Subcutaneous abdominal adipose tissue (tissue), 5 donors: Measurements from ENCODE around the gene APC2.

Source experiments
- H3K27ac ChIP-seq: one replicate; pipeline ENCODE4 v1.7.0; 2013; ENCODE audit warnings: low read depth, mild to moderate bottlenecking, inconsistent platforms, low read length, moderate library complexity
- H3K27me3 ChIP-seq, 5 donors: one replicate each; pipeline ENCODE4 v1.7.0; 2013; ENCODE audit warnings: low read length in 5 of 5, inconsistent platforms in 1 of 5; ENCODE audit not compliant: control insufficient read depth in 5 of 5, insufficient read depth in 4 of 5
- H3K36me3 ChIP-seq, 5 donors: one replicate each; pipeline ENCODE4 v1.7.0; 2013; ENCODE audit warnings: low read length in 5 of 5; ENCODE audit not compliant: control insufficient read depth in 5 of 5, insufficient read depth in 5 of 5
- H3K4me1 ChIP-seq, 5 donors: one replicate each; pipeline ENCODE4 v1.7.0; 2013; ENCODE audit warnings: low read length in 5 of 5, mild to moderate bottlenecking in 3 of 5, moderate library complexity in 1 of 5; ENCODE audit not compliant: control insufficient read depth in 5 of 5, insufficient read depth in 5 of 5
- H3K4me3 ChIP-seq, 5 donors: one replicate each; pipeline ENCODE4 v1.7.0; 2013; ENCODE audit warnings: low read length in 5 of 5, low read depth in 1 of 5
- H3K9ac ChIP-seq, 5 donors: one replicate each; pipeline ENCODE4 v1.7.0; 2013; ENCODE audit warnings: low read length in 5 of 5, mild to moderate bottlenecking in 4 of 5, moderate library complexity in 3 of 5
- H3K9me3 ChIP-seq, 5 donors: one replicate each; pipeline ENCODE4 v1.7.0; 2013; ENCODE audit warnings: low read length in 5 of 5; ENCODE audit not compliant: control insufficient read depth in 5 of 5
- donor health status: healthy.
- donor health status: healthy.
- donor health status: healthy.
- donor health status: healthy.
- donor health status: healthy.

The APC2 gene

DNA sequence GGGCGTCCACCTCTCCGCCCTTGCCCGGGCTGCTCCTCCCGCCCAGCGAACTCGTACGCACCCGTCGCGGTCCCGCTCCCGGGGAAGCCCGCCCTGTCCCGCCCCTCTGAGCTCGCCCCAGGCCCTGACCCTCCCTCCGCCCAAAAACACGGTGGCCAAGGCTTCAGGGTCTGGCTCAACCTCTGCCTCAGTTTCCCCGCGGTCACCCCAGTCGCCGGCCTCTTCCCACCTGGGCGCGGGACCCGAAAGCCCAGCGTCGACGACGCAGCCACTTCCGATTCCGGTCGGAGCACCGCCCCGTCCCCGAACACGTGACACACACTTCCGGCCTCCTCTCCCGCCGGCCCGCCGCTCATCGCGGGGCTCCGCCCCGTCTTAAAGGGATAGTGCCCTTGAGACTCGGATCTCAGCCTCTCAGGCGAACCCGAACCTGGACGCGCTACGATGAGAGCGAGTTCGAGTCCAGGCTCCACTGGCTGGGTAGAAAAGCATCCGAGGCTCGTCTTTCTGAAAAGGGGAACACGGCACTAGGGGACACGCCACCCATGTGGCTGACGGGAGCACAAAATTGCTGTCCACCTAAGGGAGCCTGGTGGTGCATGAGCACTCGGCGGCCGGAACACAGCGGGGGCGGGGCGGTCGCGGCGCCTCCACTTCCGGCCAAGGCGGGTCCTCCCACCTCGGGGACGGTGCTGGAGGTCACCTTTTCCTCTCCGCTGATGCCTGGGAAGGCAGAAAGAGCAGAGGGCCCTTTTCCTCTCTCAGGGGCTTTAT, 29.2 kb downstream of the APC2 start, which contains the start of gene C19orf25:
TSS of gene C19orf25 (minus strand) at position 282 of the 774 bp plus-strand sequence. CDS start 312 bp downstream, outside the sequence.
- peak within 1 kb of the TSS; percentile 76 to 84 (median 78) for H3K4me3 ChIP-seq
- no peaks in the 10 kb centered on the region for H3K9me3 ChIP-seq
- H3K9ac ChIP-seq, result peak within 1 kb of the TSS in 4 of 5 donors; percentile 57 to 87 (median 74)
- H3K36me3 ChIP-seq, result peaks cover 0 to 23% (median 13%) of the 10 kb centered on the region in 5 donors
- H3K27me3 ChIP-seq, result peaks cover 0 to 8% (median 0%) of the 10 kb centered on the region in 5 donors
- H3K4me1 ChIP-seq, result peaks cover 0 to 31% (median 21%) of the 10 kb centered on the region in 5 donors
- H3K27ac ChIP-seq, result no peak within 1 kb of the TSS

DNA sequence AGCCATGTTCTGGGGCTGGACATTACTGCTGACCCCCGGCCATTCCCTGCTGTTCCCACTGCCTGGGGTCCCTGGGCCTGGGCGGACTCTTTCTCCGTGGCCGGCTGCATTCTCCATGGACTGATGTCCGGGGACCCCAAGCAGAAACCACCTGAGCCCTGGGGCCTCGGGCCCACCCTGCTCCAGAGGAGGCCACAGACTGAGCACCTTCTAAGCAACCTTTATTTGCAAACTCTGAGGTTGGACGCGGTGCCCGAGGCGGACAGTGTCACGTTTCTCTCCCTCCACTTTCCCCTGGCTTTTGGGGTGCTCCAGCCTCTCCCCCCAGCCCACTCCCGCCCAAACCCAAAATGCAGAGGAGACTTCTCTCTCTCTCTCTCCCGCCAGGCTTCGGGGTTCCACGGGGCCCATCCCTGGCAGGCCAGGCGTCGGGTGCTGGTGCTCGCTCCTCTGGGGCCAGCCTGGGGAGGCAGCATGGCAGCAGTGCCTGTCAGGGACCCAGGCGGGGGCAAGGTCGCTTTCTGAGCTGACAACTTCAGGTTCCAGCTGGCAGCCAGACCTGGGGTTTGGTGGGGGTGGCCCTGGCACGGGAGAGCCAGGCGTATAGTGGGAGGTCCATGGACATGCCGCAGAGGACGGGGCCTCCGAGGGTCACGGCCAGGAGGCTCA, 31.4 kb downstream of the APC2 start:
- H3K9me3 ChIP-seq, result no peaks in the 10 kb centered on the region
- H3K27me3 ChIP-seq, result no peaks in the 10 kb centered on the region
- no peak overlapping the region for H3K27ac ChIP-seq
- H3K4me3 ChIP-seq, result no peak overlapping the region
- H3K4me1 ChIP-seq, result peaks cover 0 to 20% (median 16%) of the 10 kb centered on the region in 5 donors
- peaks cover 0 to 3% (median 0%) of the 10 kb centered on the region in 5 donors for H3K36me3 ChIP-seq
- H3K9ac ChIP-seq, result no peak overlapping the region

DNA sequence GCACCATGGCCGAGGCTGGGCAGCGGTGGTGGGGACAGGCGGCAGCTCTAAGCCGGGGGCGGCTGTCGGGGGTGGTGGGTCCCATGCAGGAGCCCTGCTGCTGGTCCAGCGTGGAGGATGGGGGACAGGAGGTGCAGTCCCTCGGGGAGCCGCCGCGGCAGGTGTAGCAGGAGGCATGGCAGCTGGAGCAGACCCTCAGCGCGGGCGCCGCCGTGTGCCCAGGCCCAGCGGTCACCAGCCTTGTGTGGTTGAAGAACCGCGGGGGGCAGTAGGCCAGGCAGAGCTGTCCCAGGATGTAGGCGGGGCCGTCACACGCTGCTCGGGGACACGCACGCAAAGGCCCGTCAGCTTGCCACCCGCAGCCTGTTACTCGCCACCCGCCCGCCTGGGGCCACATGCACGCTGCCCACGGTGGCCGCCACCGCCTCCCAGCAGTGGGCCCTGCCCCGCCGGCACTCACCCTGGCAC, 32.0 kb downstream of the APC2 start:
- H3K27me3 ChIP-seq, result no peaks in the 10 kb centered on the region
- H3K9me3 ChIP-seq, result no peaks in the 10 kb centered on the region
- H3K27ac ChIP-seq, result no peak overlapping the region
- H3K4me1 ChIP-seq, result peaks cover 0 to 18% (median 16%) of the 10 kb centered on the region in 5 donors
- H3K9ac ChIP-seq, result no peak overlapping the region
- H3K4me3 ChIP-seq, result no peak overlapping the region
- H3K36me3 ChIP-seq, result peaks cover 0 to 3% (median 0%) of the 10 kb centered on the region in 5 donors

DNA sequence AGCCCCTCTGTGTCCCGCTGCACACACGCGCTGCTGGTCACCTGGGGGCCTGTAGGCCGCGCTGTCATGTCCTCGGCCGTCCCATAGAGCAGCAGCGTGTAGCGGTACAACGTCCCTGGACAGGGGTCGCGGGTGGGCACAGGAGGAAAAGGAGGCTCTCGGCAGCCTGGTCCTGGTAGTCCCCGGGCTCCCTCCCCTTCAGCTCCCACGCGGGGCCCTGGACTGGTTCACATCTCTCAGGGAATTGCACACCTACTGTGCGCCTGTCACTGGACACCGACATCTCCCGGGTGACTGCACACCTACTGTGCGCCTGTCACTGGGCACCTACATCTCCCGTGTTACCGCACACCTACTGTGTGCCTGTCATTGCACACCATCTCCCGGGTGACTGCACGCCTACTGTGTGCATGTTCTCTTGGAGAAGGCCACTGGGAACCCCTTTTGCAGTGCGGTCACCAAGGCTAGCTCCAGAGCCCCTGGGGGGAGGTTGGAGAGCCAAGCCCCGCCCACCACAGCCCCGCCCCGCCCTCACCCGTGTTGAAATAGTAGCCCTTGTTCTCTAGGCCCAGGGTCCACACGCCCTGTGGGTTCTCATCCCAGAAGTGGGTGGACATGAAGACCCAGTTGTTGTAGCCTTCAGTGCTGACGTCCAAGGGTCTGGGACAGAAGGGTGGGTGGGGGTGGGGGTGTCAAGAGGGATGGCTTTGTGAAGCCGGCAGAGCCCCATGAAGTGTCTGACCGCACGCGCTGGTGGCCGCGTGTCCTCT, 32.6 kb downstream of the APC2 start:
- Histone ChIP-seq H3K27ac (no peak overlapping the region), H3K36me3 (no peaks in the 10 kb centered on the region), H3K27me3 (no peaks in the 10 kb centered on the region), H3K9ac (no peak overlapping the region), H3K4me3 (no peak overlapping the region), H3K9me3 (no peaks in the 10 kb centered on the region), H3K4me1 (peaks cover 0 to 18% (median 16%) of the 10 kb centered on the region in 5 donors)

DNA sequence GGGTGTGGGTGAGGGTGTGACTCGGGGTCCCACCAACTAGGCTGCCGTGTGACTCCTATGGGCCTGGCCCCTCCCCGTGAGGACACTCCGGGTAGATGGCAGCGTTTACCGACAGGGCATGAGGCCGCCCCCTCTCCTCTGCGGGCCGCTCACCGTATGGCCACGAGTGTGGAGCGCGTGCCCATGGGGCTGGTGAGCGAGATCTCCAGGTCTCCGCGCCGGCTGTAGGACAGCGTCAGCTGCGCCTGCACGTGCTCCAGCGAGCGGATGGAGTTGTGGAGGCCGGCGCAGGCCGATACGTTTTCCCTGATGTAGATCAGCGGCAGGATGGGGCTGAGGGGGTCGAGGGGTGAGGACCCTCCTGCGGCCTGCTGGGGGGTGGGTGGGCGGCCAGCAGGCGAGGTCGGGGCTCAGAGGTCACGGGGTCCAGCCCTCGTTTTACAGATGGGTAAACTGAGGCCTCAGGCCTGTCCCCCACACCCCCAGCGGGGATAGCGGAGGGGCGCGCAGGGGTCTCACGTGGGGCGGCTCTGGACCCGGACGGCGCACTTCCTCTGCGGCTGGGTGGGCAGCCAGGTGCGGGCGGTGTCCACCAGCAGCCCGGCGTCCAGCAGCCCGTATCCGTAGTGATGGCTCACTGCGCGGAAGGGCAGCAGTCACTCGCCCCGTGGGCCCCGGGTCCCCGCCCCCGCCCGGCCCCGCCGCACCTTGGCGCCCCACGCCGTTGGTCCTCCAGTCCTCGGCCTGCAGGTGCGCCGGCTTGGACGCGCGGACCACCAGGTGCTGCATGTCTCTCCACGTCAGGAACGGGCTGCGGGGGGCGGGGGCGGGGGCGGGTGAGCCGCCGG, 33.4 kb downstream of the APC2 start:
- Histone ChIP-seq H3K9me3 (no peaks in the 10 kb centered on the region), H3K4me1 (peaks cover 0 to 11% (median 11%) of the 10 kb centered on the region in 5 donors), H3K27me3 (no peaks in the 10 kb centered on the region), H3K9ac (no peak overlapping the region), H3K36me3 (no peaks in the 10 kb centered on the region), H3K27ac (no peak overlapping the region), H3K4me3 (no peak overlapping the region)

DNA sequence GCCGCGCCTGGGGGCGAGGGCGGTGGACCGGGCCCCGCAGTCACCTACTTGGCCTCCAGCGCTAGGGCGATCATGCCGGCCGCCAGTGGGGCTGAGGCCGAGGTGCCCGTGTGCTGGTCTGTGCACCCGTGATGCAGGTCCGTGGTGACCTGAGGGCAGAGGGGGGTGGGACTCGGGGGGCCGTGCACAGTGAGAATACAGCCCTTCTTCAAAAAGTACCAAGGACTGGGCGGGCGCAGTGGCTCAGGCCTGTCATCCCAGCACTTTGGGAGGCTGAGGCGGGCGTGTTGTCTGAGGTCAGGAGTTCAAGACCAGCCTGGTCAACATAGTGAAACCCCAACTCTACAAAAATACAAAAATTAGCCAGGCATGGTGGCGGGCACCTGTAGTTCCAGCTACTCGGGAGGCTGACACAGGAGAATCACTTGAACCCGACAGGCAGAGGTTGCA, 34.1 kb downstream of the APC2 start:
- Histone ChIP-seq H3K27me3 (no peaks in the 10 kb centered on the region), H3K9me3 (no peaks in the 10 kb centered on the region), H3K4me3 (no peak overlapping the region), H3K27ac (no peak overlapping the region), H3K9ac (no peak overlapping the region), H3K36me3 (no peaks in the 10 kb centered on the region), H3K4me1 (peaks cover 0 to 6% (median 5%) of the 10 kb centered on the region in 5 donors)

DNA sequence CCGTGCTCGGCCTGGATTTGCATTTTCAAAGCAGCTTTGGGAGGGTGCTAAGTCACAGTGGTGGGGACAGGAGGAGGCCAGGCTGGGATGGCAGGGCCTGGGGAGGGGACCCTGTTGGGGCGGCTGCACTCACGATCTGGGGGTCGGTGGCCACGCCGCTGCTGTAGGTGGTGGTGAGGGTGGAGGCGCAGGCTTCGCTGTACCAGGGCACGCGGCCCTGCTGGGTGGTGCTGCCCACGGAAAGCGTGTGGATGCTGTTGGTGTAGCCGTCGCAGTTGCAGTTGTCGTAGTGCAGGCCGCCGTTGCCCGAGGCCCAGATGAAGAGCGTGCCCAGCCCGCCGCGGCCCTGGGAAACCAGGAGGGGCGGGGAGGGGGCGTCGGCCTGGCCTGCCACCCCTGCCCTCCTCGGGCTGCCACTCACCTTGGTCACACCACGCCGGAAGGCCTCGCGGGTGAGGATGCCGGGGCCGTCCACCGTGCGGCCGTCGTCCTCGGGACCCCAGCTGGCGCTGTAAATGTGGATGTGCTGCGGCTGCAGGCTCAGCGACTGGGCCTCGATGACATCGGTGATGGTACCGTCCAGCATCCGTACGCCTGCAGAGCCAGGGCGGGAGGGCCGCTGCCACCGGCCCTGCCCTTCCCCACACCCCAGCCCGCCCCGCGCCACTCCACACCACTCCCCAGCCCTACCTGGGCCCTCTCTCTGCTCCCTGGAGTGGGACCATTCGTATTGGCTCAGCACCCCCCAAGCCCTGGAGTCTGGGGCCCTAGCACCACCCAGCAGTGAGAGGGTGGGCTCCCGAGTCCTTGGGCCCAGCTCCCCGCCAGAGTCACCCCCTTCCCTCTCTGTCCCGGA, 37.0 kb downstream of the APC2 start:
- H3K36me3 ChIP-seq, result no peaks in the 10 kb centered on the region
- H3K9ac ChIP-seq, result no peak overlapping the region
- H3K4me1 ChIP-seq, result peaks cover 0 to 22% (median 20%) of the 10 kb centered on the region in 5 donors
- no peak overlapping the region for H3K27ac ChIP-seq
- no peaks in the 10 kb centered on the region for H3K27me3 ChIP-seq
- H3K4me3 ChIP-seq, result no peak overlapping the region
- H3K9me3 ChIP-seq, result no peaks in the 10 kb centered on the region

DNA sequence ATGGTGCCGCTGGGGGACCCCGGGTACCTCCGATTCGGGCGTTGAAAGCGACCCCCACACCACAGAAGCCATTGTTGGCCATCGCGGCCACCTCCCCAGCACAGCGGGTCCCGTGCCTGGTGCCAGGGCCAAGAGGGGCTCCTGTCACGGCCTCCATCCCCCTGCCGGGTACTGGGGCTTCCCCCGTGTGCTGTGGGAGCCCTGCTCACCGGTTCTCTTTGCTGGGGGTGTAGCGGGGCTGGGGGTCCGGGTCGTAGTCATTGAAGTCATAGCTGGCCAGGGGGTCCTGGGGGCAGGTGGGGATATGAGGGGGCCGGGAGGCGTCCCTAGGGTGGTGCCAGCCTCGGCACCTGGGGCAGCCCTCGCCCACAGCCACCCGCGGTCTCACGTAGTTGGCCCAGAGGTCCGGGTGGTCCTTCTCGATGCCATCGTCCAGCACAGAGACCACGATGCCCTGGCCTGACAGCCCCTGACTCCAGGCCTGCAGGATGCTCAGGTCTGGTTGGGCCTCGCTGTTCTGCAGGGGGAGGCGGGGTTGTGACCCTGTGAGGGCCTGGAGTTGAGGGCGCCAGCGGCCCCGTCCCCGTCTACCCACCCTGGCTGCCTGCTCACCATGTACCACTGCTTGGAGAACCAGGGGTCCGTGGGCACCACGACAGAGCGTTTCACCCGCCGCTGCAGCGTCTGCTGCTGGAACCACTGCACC, 37.8 kb downstream of the APC2 start:
- Histone ChIP-seq H3K9me3 (no peaks in the 10 kb centered on the region), H3K9ac (no peak overlapping the region), H3K27ac (no peak overlapping the region), H3K4me3 (no peak overlapping the region), H3K4me1 (peaks cover 0 to 28% (median 26%) of the 10 kb centered on the region in 5 donors), H3K36me3 (no peaks in the 10 kb centered on the region), H3K27me3 (peaks cover 0 to 3% (median 0%) of the 10 kb centered on the region in 5 donors)
